Measurements from ENCODE around the gene EIF1AD.
A peak's percentile ranks its signal among the peaks of the same experiment; 100 is the strongest.
"Not testable (repeated sequence)": the region's sequence is repeated elsewhere in the genome, so short reads cannot be mapped to it uniquely, and the experiment has no call there.

The EIF1AD gene

DNA sequence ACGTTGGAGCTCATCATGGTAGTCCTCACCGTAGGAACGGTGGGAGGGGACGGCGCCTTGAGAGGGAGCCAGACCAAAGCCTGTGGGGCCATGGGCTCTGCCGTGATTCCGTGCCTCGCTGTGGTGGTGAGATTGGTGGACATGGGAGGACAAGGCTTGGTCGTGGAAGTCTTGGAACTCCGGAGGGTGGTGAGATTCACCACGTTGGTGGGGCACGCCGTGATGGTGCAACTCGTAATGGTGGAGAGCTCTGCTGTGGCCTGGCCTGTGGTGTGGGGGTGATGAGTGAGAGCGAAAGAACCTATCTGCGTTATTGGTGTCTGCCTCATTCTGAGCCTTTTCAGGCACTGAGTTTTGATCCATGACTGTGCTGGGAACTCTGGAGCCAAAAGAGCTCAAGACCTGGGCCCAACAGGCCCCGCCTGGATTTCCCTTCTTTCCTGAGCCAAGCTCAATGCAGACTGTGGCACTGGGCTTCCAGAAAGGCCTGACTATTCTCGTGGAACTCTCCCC is 24.1 kb upstream of the EIF1AD start, which contains the start of gene CATSPER1:
TSS of gene CATSPER1 (minus strand) at position 463 of the 513 bp plus-strand sequence. CDS start at position 363, 100 bp downstream.
- H3K4me1 ChIP-seq: peaks cover 8 to 18% (median 13%) of the 10 kb centered on the region in 10 experiments
- H3K27me3 ChIP-seq: peaks cover 0 to 7% (median 0%) of the 10 kb centered on the region in 11 experiments; a peak in 2 of 22 replicates
- no peaks in the 10 kb centered on the region for H4K20me1 ChIP-seq
- H3K9ac ChIP-seq: no peak within 1 kb of the TSS
- no peaks in the 10 kb centered on the region for H3K36me3 ChIP-seq
- H3K27ac ChIP-seq: no peak within 1 kb of the TSS
- H3K4me3 ChIP-seq: no peak within 1 kb of the TSS
- TF ChIP-seq Cebpa-rat (IDR thresholded peaks at IDR 0.05): no peak
- no peaks in the 10 kb centered on the region for H3K9me3 ChIP-seq (replicated peaks in 1 of 11)
- no peak within 1 kb of the TSS for H3K4me2 ChIP-seq

DNA sequence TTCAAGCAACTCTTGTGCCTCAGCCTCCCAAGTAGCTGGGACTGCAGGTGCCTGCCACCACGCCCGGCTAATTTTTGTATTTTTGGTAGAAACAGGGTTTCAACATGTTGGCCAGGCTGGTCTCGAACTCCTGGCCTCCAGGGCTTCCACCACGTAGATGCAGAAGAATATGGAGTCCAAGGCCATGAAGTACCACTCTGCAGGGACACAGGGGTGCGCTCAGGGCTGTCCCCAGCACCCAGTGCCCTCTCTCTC is 21.2 kb upstream of the EIF1AD start:
- Histone ChIP-seq H3K9ac (0 out of 22 replicates have a peak overlapping the region, but pooled peaks of 2 of the 11 experiments have one; percentile 7 to 41), H3K4me1 (peaks cover 21 to 36% (median 28%) of the 10 kb centered on the region in 10 experiments), H3K4me2 (0 out of 22 replicates have a peak overlapping the region, but pooled peaks of 1 of the 11 experiments have one; percentile 95)
- H3K9me3 ChIP-seq (replicated peaks in 1 of 11); H3K36me3 ChIP-seq; H4K20me1 ChIP-seq; H3K27me3 ChIP-seq; H3K4me3 ChIP-seq; H3K27ac ChIP-seq: not testable (repeated sequence)

DNA sequence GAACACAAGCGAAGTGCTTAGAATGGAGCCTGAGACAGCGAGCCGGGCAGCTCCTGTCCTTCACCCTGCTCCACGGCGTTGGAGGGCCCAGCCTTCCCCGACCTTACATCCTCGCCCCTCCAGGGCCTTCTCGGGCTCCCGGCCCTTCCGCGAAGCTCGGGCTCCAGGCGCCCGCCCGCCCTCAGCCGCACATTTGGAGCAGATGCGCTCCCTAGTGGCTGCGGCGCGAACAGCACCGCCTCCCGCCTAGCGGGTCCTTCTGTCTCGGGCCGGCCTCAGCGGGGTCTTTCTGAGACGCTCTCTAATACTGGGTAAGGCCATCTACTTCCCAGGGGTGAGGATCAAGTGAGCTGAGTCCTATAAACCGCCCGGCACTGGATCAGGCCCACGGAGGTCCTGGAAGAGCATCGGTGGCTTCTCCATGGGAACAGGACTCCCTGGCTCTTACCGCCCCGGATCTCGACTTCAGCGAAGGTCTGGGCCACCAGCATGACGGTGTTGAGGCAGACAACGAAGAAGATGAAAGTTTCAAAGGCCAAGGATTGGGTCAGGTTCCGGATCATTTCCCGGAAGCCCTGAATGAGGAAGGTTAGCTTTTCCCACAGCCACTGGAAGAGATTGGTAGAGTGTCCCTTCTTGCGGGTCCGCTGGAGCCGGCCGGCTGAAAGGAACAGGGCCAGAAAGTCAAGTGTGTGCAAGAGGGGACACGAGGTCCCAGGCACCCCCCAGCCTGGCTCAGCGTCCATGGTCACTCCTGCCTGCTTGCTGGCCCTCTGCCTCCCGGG is 20.6 kb upstream of the EIF1AD start:
- Histone ChIP-seq H3K4me3 (no peak overlapping the region), H3K9ac (peak overlapping the region in 9 of 11 experiments; percentile 5 to 47 (median 39); a peak in 10 of 22 replicates), H3K4me1 (peaks cover 21 to 36% (median 28%) of the 10 kb centered on the region in 10 experiments)

DNA sequence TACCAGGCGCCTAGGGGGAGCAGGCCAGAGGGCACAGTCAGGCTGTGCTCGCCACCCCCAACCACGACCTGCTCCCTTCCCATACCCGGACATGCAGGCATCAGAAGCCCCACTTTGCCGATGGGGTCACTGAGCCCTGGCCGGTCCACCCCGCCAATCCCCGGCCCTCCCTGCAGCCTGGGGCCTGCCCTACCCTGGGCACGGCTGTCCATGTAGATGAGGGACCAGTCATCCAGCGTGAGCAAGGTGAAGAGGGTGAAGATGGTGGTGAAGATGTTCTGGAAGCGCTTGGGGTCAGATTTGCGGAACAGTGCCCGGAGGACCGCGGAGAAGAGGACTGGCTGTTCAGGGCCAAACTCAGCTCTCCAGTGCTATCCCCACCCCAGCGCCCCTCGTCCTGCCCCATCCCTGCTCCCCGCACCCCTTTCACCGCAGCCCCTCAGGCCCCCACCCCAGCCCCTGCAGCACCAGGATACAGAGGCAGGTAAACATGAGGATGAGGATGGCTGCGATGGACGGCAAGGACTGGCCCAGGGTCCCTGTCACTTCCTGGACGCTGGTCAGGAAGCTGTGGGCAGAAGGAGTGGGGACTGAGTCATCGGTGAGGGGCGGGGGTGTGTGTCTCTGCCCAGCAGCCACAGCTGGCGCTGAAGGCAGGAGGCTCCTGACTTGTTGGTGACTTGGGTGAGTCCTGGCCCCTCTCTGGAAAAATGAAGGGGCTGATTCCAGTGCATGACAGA is 18.8 kb upstream of the EIF1AD start:
- Histone ChIP-seq H3K9ac (peak overlapping the region; percentile 38 to 71 (median 50); a peak in 19 of 22 replicates), H3K4me3 (peak overlapping the region in 6 of 10 experiments; percentile 11 to 49 (median 30); a peak in 9 of 20 replicates), H3K9me3 (replicated peaks in 1 of 11) (no peaks in the 10 kb centered on the region), H3K36me3 (no peaks in the 10 kb centered on the region), H3K27me3 (peaks cover 0 to 7% (median 0%) of the 10 kb centered on the region in 11 experiments; a peak in 2 of 22 replicates), H3K27ac (peak overlapping the region in 10 of 11 experiments; percentile 12 to 77 (median 58); a peak in 16 of 22 replicates), H3K4me1 (peaks cover 29 to 40% (median 36%) of the 10 kb centered on the region in 10 experiments), H4K20me1 (no peaks in the 10 kb centered on the region), H3K4me2 (peak overlapping the region; percentile 71 to 99 (median 95))
- TF ChIP-seq Cebpa-rat (IDR thresholded peaks at IDR 0.05): no peak

More for the DNA sequence above, 20.6 kb upstream of the EIF1AD start:
- TF ChIP-seq Cebpa-rat (IDR thresholded peaks at IDR 0.05): no peak
- peak overlapping the region; percentile 49 to 99 (median 95); a peak in 20 of 22 replicates for H3K4me2 ChIP-seq
- H3K9me3 ChIP-seq (replicated peaks in 1 of 11): no peaks in the 10 kb centered on the region
- no peaks in the 10 kb centered on the region for H4K20me1 ChIP-seq
- H3K27me3 ChIP-seq: peaks cover 0 to 7% (median 0%) of the 10 kb centered on the region in 11 experiments; a peak in 2 of 22 replicates
- H3K36me3 ChIP-seq: no peaks in the 10 kb centered on the region
- H3K27ac ChIP-seq: peak overlapping the region in 2 of 11 experiments; percentile 42 to 45; a peak in 2 of 22 replicates

DNA sequence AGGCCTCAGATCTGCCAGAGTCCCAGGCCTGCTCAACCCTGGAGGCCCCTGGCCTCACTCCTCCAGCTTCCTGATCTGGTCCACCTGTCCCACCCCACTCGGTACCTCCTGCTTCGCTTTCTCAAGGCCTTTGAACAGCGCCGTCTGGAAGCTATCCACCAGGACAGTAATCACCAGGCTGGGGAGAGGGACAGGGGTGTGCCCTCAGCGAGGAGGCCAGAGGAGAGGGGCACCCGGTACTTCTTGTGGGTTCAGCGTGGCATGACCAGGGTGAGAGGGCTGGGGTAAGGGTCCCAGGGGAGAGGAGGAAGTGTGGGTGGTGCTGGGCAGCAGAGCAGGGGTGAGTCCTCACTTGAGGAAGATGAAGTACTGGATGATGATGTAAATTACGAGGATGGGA is 18.3 kb upstream of the EIF1AD start:
- H4K20me1 ChIP-seq: peaks cover 0 to under 1% (median 0%) of the 10 kb centered on the region in 11 experiments; a peak in 1 of 22 replicates
- peaks cover 0 to 7% (median 0%) of the 10 kb centered on the region in 11 experiments; a peak in 2 of 22 replicates for H3K27me3 ChIP-seq
- peak overlapping the region; percentile 71 to 99 (median 95) for H3K4me2 ChIP-seq
- peak overlapping the region in 10 of 11 experiments; percentile 25 to 65 (median 50); a peak in 15 of 22 replicates for H3K9ac ChIP-seq
- no peak for TF ChIP-seq Cebpa-rat (IDR thresholded peaks at IDR 0.05)
- H3K9me3 ChIP-seq (replicated peaks in 1 of 11): no peaks in the 10 kb centered on the region
- peak overlapping the region in 10 of 11 experiments; percentile 2 to 77 (median 56); a peak in 15 of 22 replicates for H3K27ac ChIP-seq
- H3K4me3 ChIP-seq: peak overlapping the region in 4 of 10 experiments; percentile 23 to 49 (median 36); a peak in 6 of 20 replicates
- peaks cover 29 to 46% (median 42%) of the 10 kb centered on the region in 10 experiments for H3K4me1 ChIP-seq
- H3K36me3 ChIP-seq: no peaks in the 10 kb centered on the region

GRCh38 chr11:66017321-66017720 is 15.4 kb upstream of the EIF1AD start:
- Histone ChIP-seq H3K4me2 (no peak overlapping the region), H3K36me3 (no peaks in the 10 kb centered on the region), H3K4me3 (no peak overlapping the region), H3K4me1 (peaks cover 31 to 64% (median 53%) of the 10 kb centered on the region in 10 experiments), H3K27me3 (peaks cover 0 to under 1% (median under 1%) of the 10 kb centered on the region in 11 experiments; a peak in 7 of 22 replicates), H4K20me1 (peaks cover 0 to 7% (median 0%) of the 10 kb centered on the region in 11 experiments; a peak in 1 of 22 replicates), H3K27ac (no peak overlapping the region), H3K9me3 (replicated peaks in 1 of 11) (no peaks in the 10 kb centered on the region), H3K9ac (no peak overlapping the region)
- no peak for TF ChIP-seq Cebpa-rat (IDR thresholded peaks at IDR 0.05)

DNA sequence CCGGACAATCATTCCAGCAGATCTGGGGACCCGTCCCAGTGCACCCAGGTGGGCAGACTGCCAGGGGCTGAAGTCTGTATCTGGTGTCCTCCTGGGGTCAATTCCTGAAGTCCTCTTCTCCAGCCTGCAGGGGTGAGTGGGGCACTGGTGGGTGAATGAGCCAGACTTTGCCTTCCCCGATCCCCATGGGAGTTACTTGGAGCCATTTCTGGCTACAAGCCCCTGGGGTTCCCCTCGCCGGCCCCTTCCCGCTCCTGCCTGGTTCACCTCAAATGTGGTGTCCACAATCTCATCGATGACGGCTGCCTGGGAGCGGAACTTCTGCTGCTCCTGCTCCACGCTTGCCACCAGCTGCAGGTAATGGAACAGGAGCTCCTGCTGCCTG is 14.8 kb upstream of the EIF1AD start:
- H3K36me3 ChIP-seq: no peaks in the 10 kb centered on the region
- H3K27me3 ChIP-seq: peaks cover 4 to 6% (median 6%) of the 10 kb centered on the region in 11 experiments
- no peak overlapping the region for H3K9ac ChIP-seq
- no peak overlapping the region for H3K27ac ChIP-seq
- no peaks in the 10 kb centered on the region for H3K9me3 ChIP-seq (replicated peaks in 1 of 11)
- H3K4me2 ChIP-seq: peak overlapping the region in 8 of 11 experiments; percentile 24 to 62 (median 40); a peak in 10 of 22 replicates
- no peak overlapping the region for H3K4me3 ChIP-seq
- no peak for TF ChIP-seq Cebpa-rat (IDR thresholded peaks at IDR 0.05)
- H4K20me1 ChIP-seq: peaks cover 0 to 7% (median 0%) of the 10 kb centered on the region in 11 experiments; a peak in 1 of 22 replicates
- H3K4me1 ChIP-seq: peaks cover 30 to 62% (median 49%) of the 10 kb centered on the region in 10 experiments

DNA sequence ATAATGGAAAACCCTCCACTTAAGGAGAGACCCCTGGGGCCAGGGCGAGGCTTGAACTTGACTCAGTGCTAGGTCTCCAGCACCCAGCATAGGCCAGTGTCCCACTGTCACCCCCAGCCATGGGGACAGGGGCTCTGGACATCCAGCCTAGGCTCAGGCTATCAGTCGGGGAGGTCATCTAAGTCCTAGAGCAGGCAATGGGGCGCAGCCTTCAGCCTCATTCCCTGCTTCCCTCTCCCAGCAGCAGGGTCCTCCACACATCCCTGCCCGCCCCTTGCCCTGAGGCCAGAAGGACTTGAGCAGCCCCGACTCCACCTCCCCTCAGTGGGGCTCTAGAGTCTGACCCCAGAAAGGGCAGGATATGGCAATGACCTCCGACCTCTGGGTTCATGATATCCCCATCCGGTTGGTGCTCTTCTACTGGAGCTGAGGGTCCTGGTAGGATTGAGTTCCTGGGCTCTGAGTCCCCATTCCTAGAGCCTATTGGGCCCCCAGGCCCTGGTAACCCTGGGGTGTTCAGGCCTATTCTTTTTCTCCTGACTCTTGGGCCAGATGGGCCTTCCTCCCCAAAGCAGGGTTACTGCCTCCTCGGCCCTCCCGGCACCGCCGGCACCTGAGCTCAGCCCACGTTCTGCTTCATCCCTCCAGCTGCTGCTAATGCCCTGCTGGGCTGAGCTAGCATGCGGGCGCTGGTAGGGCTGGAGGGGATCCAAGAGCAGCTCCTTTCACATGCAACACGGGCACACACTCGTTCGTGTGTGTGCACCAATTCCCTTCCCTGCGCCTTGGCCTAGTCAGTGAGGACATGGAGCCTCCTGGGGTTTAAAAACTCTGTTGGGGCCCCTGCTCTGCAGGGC is 14.2 kb upstream of the EIF1AD start:
- no peaks in the 10 kb centered on the region for H3K9me3 ChIP-seq (replicated peaks in 1 of 11)

More for the DNA sequence above, 14.2 kb upstream of the EIF1AD start:
- H3K27ac ChIP-seq: no peak overlapping the region
- H3K36me3 ChIP-seq: no peaks in the 10 kb centered on the region
- no peak overlapping the region for H3K9ac ChIP-seq
- peaks cover 24 to 60% (median 45%) of the 10 kb centered on the region in 10 experiments for H3K4me1 ChIP-seq
- no peak for TF ChIP-seq Cebpa-rat (IDR thresholded peaks at IDR 0.05)
- peak overlapping the region in 9 of 11 experiments; percentile 24 to 62 (median 40); a peak in 11 of 22 replicates for H3K4me2 ChIP-seq
- H3K4me3 ChIP-seq: no peak overlapping the region
- peaks cover 9 to 12% (median 12%) of the 10 kb centered on the region in 11 experiments for H3K27me3 ChIP-seq
- H4K20me1 ChIP-seq: peaks cover 0 to 7% (median 0%) of the 10 kb centered on the region in 11 experiments; a peak in 1 of 22 replicates

All from BLaER1 treated with 17β-estradiol and CSF1 and Interleukin-3, amounts not matched to agents 10 nM and 100 nM (cell line).